Gastrocnemius medialis (tissue), 4 donors: ENCODE data around the gene BLOC1S2.

Source experiments
- CTCF ChIP-seq, 5 experiments: fragments of 450-650 bp in 3 of 5; fragments of 200-600 bp in 2 of 5; sonication (generic) in 2 of 5; IDR thresholded peaks in 4 of 5; conservative IDR thresholded peaks in 1 of 5; 1 replicate in 4 of 5; 2 replicates in 1 of 5; pipeline ENCODE4 v1.5.1; 2016 to 2019; ENCODE audit warnings: antibody characterized with exemption in 5 of 5, mild to moderate bottlenecking in 3 of 5, moderate library complexity in 3 of 5
- POLR2A ChIP-seq, 2 donors: fragments of 450-650 bp; IDR thresholded peaks; one replicate each; pipeline ENCODE4 v1.6.1; 2017; ENCODE audit warnings: antibody characterized with exemption in 2 of 2, mild to moderate bottlenecking in 2 of 2, moderate library complexity in 2 of 2

- TF ChIP-seq CTCF (IDR thresholded peaks at IDR 0.05 in 4 of 5, conservative IDR thresholded peaks at IDR 0.05 in 1 of 5) (no peak), POLR2A (IDR thresholded peaks at IDR 0.05) (no peak)
Observed at GRCh38 chr10:100289641-100290040, 3.2 kb upstream of the BLOC1S2 start.
